ENCODE measurements around the gene ANKRD45. TPM values are rescaled to one million over a fixed set of nuclear protein-coding genes. Genes with fewer than 3 reads are reported as not detected.

The ANKRD45 gene
- total and polyA plus RNA-seq, 4 donors = 2.3 to 10.5 (median 5.7) TPM

DNA sequence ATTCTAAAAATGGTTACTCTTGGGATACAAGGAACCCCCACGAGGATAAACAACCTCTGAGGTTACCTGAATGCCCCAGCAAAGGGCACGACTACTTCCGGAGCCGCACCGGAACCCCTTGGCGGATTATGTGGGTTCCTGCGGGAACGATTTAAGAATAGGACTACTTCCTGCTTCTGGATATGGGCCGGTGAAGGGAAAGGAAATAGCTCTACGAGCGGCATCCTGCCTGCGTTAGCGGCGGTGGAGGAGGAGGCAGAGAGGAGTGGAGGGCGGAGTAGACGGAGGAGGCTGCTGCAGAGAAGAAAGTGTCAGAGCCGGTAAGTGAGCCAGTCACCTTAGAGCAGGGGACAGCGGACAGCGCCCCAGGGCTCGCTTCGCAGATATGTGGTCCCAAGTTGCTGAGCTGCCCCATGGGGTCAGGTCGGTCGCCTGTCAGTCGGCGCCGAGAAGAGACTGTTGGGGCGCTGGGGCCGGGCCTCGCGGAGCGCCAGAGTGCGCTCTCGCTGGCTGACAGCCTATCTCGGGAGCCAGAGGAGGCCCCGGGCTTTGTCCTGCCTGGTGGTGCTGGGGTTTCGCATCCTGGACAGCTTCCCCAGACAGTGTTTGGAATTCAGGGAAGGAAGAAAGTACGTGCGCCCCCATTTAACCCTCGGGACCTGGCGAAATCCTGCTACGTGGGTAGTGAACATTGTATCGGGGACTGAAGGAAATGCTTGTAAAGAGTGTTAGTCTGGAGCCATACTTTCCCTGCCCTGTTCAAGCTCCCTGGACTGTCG, 45.3 kb upstream of the ANKRD45 start, which contains the start of gene KLHL20:
TSS of gene KLHL20 (plus strand) at position 223 of the 779 bp plus-strand sequence. CDS start 1,063 bp downstream, outside the sequence.
- Histone ChIP-seq H3K9ac (ENCODE audit: insufficient read depth in 1 of 2, low read length in 2 of 2) (peak within 1 kb of the TSS; percentile 85 to 98), H3K27me3 (ENCODE audit: control insufficient read depth in 3 of 3, insufficient read depth in 3 of 3, low read length in 2 of 3) (peaks cover 0 to 10% (median 3%) of the 10 kb centered on the region in 3 donors), H3K36me3 (ENCODE audit: control insufficient read depth in 4 of 4, insufficient read depth in 4 of 4, low read length in 4 of 4) (peaks cover 0 to 7% (median under 1%) of the 10 kb centered on the region in 4 donors), H3K27ac (ENCODE audit: low read depth in 1 of 2, low read length in 1 of 2) (peak within 1 kb of the TSS; percentile 91 to 98), H3K9me3 (ENCODE audit: control insufficient read depth in 4 of 4, insufficient read depth in 3 of 4, low read length in 3 of 4) (no peaks in the 10 kb centered on the region), H3K4me3 (peak within 1 kb of the TSS; percentile 91), H3K4me1 (ENCODE audit: control insufficient read depth in 5 of 5, insufficient read depth in 5 of 5, low read length in 5 of 5) (peaks cover 0 to 7% (median 4%) of the 10 kb centered on the region in 5 donors)
- peak; percentile 97 for ATAC-seq (ENCODE audit: insufficient read depth, low FRiP score)
- WGBS, 2 donors = 0% methylated on average over 43 of the region's 43 CpGs
- DNase-seq = peak; percentile 88 to 94 (median 93)
- TF ChIP-seq, protein P1, sequence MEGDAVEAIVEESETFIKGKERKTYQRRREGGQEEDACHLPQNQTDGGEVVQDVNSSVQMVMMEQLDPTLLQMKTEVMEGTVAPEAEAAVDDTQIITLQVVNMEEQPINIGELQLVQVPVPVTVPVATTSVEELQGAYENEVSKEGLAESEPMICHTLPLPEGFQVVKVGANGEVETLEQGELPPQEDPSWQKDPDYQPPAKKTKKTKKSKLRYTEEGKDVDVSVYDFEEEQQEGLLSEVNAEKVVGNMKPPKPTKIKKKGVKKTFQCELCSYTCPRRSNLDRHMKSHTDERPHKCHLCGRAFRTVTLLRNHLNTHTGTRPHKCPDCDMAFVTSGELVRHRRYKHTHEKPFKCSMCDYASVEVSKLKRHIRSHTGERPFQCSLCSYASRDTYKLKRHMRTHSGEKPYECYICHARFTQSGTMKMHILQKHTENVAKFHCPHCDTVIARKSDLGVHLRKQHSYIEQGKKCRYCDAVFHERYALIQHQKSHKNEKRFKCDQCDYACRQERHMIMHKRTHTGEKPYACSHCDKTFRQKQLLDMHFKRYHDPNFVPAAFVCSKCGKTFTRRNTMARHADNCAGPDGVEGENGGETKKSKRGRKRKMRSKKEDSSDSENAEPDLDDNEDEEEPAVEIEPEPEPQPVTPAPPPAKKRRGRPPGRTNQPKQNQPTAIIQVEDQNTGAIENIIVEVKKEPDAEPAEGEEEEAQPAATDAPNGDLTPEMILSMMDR (IDR thresholded peaks at IDR 0.05; ENCODE audit: control extremely low read depth, extremely low read depth) = no peak

- TF ChIP-seq, protein P1 (IDR thresholded peaks at IDR 0.05; ENCODE audit: control extremely low read depth, extremely low read depth) = no peak
- peaks cover 0 to 7% (median 4%) of the 10 kb centered on the region in 5 donors for H3K4me1 ChIP-seq (ENCODE audit: control insufficient read depth in 5 of 5, insufficient read depth in 5 of 5, low read length in 5 of 5)
- ATAC-seq (ENCODE audit: insufficient read depth, low FRiP score) = no peak
- peaks cover 0 to 7% (median under 1%) of the 10 kb centered on the region in 4 donors for H3K36me3 ChIP-seq (ENCODE audit: control insufficient read depth in 4 of 4, insufficient read depth in 4 of 4, low read length in 4 of 4)
- H3K4me3 ChIP-seq = peak overlapping the region; percentile 0
- H3K27ac ChIP-seq (ENCODE audit: low read depth in 1 of 2, low read length in 1 of 2) = peak overlapping the region; percentile 76 to 98
- H3K9me3 ChIP-seq (ENCODE audit: control insufficient read depth in 4 of 4, insufficient read depth in 3 of 4, low read length in 3 of 4) = no peaks in the 10 kb centered on the region
- peaks cover 0 to 11% (median 3%) of the 10 kb centered on the region in 3 donors for H3K27me3 ChIP-seq (ENCODE audit: control insufficient read depth in 3 of 3, insufficient read depth in 3 of 3, low read length in 2 of 3)
- peak overlapping the region in 1 of 2 donors; percentile 98 for H3K9ac ChIP-seq (ENCODE audit: insufficient read depth in 1 of 2, low read length in 2 of 2)
- no peak for DNase-seq
- WGBS, 2 donors = 58 to 59% methylated on average over 3 of the region's 3 CpGs
Measured at GRCh38 chr1:173714441-173714758, 44.7 kb upstream of the ANKRD45 start.

DNA sequence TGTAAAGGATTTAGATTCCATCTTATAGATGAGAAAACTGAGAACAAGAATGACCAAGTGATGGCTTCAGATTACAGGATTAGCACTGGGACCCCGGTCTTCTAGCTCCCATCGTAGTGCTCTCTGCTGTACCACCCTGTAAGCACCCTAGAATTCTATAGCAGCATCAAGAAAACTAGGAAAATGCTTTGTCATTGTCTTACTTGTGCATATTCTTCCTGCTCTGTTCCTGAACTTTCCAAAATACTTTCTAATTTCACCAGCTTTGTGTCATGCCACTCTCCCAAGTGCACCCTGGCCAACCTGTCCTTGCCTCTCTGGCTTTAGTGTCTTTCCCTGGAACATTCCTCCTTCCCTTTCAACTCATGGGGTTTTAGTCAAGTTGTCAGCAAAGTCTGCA, 39.1 kb upstream of the ANKRD45 start:
- Histone ChIP-seq H3K27ac (ENCODE audit: low read depth in 1 of 2, low read length in 1 of 2) (no peak overlapping the region), H3K27me3 (ENCODE audit: control insufficient read depth in 3 of 3, insufficient read depth in 3 of 3, low read length in 2 of 3) (peaks cover 0 to 14% (median 8%) of the 10 kb centered on the region in 3 donors), H3K4me1 (ENCODE audit: control insufficient read depth in 5 of 5, insufficient read depth in 5 of 5, low read length in 5 of 5) (no peaks in the 10 kb centered on the region), H3K4me3 (no peak overlapping the region), H3K36me3 (ENCODE audit: control insufficient read depth in 4 of 4, insufficient read depth in 4 of 4, low read length in 4 of 4) (no peaks in the 10 kb centered on the region), H3K9me3 (ENCODE audit: control insufficient read depth in 4 of 4, insufficient read depth in 3 of 4, low read length in 3 of 4) (no peaks in the 10 kb centered on the region), H3K9ac (ENCODE audit: insufficient read depth in 1 of 2, low read length in 2 of 2) (no peak overlapping the region)
- DNase-seq (no peak), ATAC-seq (ENCODE audit: insufficient read depth, low FRiP score) (no peak)
- TF ChIP-seq, protein P1 (IDR thresholded peaks at IDR 0.05; ENCODE audit: control extremely low read depth, extremely low read depth) = no peak
- WGBS, 2 donors = 84 to 95% methylated on average over 2 of the region's 2 CpGs
